Occipital lobe (tissue), 2 donors: ENCODE data around the gene C2orf92. TPM values are rescaled to one million over a fixed set of nuclear protein-coding genes. Genes with fewer than 3 reads are reported as not detected.

Source experiments
- DNase-seq: peaks from one replicate; lab custom pipeline; 2025; lab: John Stamatoyannopoulos, UW
- total RNA-seq: library from RNA; depleted of rRNA; stranded (reverse); fragments of >200 nt; gene quantifications from one replicate; pipeline ENCODE4 v1.2.3, GENCODE V29; 2014

The C2orf92 gene
- total RNA-seq, 1 donor from 2014 or later: 3.6 TPM

- peak; percentile 65 for DNase-seq
Measured at GRCh38 chr2:97728091-97728731, 58.7 kb downstream of the C2orf92 start.

GRCh38 chr2:97730245-97730644 lies 60.7 kb downstream of the C2orf92 start:
- DNase-seq: no peak

- no peak for DNase-seq
Measured at GRCh38 chr2:97731274-97732020, 61.9 kb downstream of the C2orf92 start.

GRCh38 chr2:97732436-97733340 lies 63.2 kb downstream of the C2orf92 start:
- no peak for DNase-seq

- no peak for DNase-seq
Measured at GRCh38 chr2:97733341-97734035, 64.0 kb downstream of the C2orf92 start.

- no peak for DNase-seq
Measured at GRCh38 chr2:97734061-97735051, 64.8 kb downstream of the C2orf92 start.

GRCh38 chr2:97735161-97735561 lies 65.6 kb downstream of the C2orf92 start:
- DNase-seq: no peak

- no peak for DNase-seq
Measured at GRCh38 chr2:97736185-97736584, 66.7 kb downstream of the C2orf92 start.

- DNase-seq: no peak
Measured at GRCh38 chr2:97736608-97737330, 67.3 kb downstream of the C2orf92 start.

GRCh38 chr2:97737421-97738178 lies 68.1 kb downstream of the C2orf92 start:
- DNase-seq: no peak

GRCh38 chr2:97738179-97739019 lies 68.9 kb downstream of the C2orf92 start:
- DNase-seq: no peak

- no peak for DNase-seq
Measured at GRCh38 chr2:97739020-97739892, 69.7 kb downstream of the C2orf92 start.

- DNase-seq: no peak
Measured at GRCh38 chr2:97739893-97740245, 70.4 kb downstream of the C2orf92 start.

- no peak for DNase-seq
Measured at GRCh38 chr2:97740590-97741182, 71.2 kb downstream of the C2orf92 start.

GRCh38 chr2:97741251-97741650 lies 71.7 kb downstream of the C2orf92 start:
- DNase-seq: no peak

- no peak for DNase-seq
Measured at GRCh38 chr2:97741686-97742085, 72.2 kb downstream of the C2orf92 start.
